GM12892 (cell line): Measurements from ENCODE around the gene CHD9NB.

Source experiments
- POLR2A ChIP-seq: IDR thresholded peaks from 2 replicates; pipeline ENCODE4 v1.6.1; 2011; ENCODE audit warnings: low read depth, low read length, control low read depth
- TAF1 ChIP-seq: IDR thresholded peaks from 2 replicates; pipeline ENCODE4 v1.6.1; 2011; ENCODE audit warnings: low read depth, mild to moderate bottlenecking, control low read depth, low read length, borderline replicate concordance

DNA sequence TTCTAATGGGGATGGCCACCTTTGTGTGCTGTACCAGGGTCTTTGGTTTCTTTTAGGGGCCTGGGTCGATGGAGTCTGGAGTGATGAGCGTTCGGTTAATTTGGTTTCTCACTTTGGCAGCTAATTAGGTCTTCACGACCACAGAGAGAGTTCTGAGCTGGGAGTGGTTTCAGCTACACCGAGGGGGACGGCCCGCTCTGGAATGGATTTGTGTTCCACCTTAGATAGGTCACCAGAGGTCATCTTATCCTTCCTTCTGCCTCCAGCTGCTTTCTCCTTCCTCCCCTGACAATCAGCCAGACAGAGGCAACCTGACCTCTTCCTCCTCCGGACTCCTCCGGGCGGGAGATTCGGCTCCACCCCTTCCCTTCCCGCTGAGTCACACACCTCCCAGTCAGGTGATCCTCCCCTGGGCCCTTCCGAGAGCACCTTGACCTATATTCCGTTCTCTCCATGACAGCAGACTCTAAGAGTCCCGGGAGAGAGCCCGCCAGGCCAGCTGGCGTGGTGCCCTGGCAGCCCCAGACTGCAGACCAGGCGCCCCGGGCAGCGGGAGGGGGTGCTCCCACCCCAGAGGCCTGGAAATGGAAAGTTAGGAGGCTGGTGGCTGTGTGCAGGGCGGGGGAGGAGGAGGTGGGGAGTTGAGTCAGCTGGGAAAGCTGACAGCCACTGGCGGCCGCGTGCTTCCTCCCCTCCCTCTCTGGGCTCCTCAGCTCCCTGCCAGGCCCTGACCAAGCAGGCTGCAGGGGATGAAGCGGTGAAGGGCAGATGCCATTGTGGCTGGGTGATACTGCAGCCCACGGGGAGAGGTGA, 46.8 kb upstream of the CHD9NB start:
- TF ChIP-seq TAF1, result 0 out of 2 replicates have a peak, but pooled peaks have one; percentile 19
- TF ChIP-seq POLR2A, result peak; percentile 57; the same call in 1 of the 2 replicates
